Measurements from ENCODE around the gene FAM234A. TPM values are rescaled to one million over a fixed set of nuclear protein-coding genes. Genes with fewer than 3 reads are reported as not detected.

FAM234A gene
- total RNA-seq, 1 donor from 2014 or later, result 129 TPM

DNA sequence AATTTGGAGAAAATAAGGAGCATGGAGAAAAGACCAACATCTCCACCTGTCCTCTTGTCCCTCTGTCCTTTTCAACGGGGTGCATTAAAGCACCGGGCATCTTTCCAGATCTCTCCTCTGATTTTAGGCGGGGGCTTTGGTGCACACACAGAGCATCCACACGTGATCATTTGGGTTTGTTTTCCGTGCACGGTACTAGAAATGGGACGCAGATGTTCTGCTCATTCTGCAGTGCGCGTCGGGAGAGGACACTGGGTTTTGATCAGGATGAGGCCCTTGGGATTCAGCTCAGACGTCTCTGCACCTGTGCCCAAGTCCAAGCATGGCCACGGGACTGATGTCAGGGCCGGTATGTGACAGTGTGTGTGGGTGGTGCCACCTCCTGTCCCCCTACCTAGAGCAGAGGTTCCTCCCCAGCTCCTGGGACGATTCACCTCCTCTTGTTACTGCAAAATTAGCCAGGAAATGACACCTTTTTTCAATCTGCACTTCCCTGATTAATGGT lies 80.2 kb downstream of the FAM234A start:
- H3K4me1 Mint-ChIP-seq (ENCODE audit: low read depth), result peaks cover 2% of the 10 kb centered on the region
- no peaks in the 10 kb centered on the region for H3K27me3 Mint-ChIP-seq
- no peak overlapping the region for H3K27ac Mint-ChIP-seq
- H3K9me3 Mint-ChIP-seq (ENCODE audit: low read depth), result no peaks in the 10 kb centered on the region
- DNase-seq (ENCODE audit: low spot score, unreplicated experiment), result no peak
- H3K4me3 Mint-ChIP-seq (ENCODE audit: low read depth), result no peak overlapping the region
- TF ChIP-seq, protein P1, sequence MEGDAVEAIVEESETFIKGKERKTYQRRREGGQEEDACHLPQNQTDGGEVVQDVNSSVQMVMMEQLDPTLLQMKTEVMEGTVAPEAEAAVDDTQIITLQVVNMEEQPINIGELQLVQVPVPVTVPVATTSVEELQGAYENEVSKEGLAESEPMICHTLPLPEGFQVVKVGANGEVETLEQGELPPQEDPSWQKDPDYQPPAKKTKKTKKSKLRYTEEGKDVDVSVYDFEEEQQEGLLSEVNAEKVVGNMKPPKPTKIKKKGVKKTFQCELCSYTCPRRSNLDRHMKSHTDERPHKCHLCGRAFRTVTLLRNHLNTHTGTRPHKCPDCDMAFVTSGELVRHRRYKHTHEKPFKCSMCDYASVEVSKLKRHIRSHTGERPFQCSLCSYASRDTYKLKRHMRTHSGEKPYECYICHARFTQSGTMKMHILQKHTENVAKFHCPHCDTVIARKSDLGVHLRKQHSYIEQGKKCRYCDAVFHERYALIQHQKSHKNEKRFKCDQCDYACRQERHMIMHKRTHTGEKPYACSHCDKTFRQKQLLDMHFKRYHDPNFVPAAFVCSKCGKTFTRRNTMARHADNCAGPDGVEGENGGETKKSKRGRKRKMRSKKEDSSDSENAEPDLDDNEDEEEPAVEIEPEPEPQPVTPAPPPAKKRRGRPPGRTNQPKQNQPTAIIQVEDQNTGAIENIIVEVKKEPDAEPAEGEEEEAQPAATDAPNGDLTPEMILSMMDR (IDR thresholded peaks at IDR 0.05; ENCODE audit: unreplicated experiment), result no peak
- peaks cover 4% of the 10 kb centered on the region for H3K36me3 Mint-ChIP-seq (ENCODE audit: insufficient read depth)

Other genes starting within 250 kb of the FAM234A start
- gene POLR3K, start 181.2 kb upstream of the FAM234A start, total RNA-seq, result 11.1 and 13.9 TPM in 2 replicates
- gene SNRNP25, start 181.0 kb upstream of the FAM234A start, total RNA-seq, result 52.0 and 53.9 TPM in 2 replicates
- 51.3 and 58.2 TPM in 2 replicates for gene RHBDF1, start 162.2 kb upstream of the FAM234A start, total RNA-seq
- 32.4 and 35.2 TPM in 2 replicates for gene MPG, start 156.6 kb upstream of the FAM234A start, total RNA-seq
- gene NPRL3, start 96.1 kb upstream of the FAM234A start, total RNA-seq, result 55.0 and 60.8 TPM in 2 replicates
- gene HBZ, start 82.2 kb upstream of the FAM234A start, total RNA-seq, result not detected in 2 replicates
- gene HBM, start 68.8 kb upstream of the FAM234A start, total RNA-seq, result not detected in 2 replicates
- not detected in 2 replicates for gene HBA2, start 61.9 kb upstream of the FAM234A start, total RNA-seq
- not detected in 2 replicates for gene HBA1, start 58.1 kb upstream of the FAM234A start, total RNA-seq
- gene HBQ1, start 54.4 kb upstream of the FAM234A start, total RNA-seq, result 0.60 and 0.84 TPM in 2 replicates
- gene LUC7L, start 5.4 kb upstream of the FAM234A start, total RNA-seq, result 229 and 230 TPM in 2 replicates
- gene RGS11, start 41.1 kb downstream of the FAM234A start, total RNA-seq, result 2.4 TPM in 2 replicates
- gene ARHGDIG, start 45.8 kb downstream of the FAM234A start, total RNA-seq, result 6.0 and 6.5 TPM in 2 replicates
- gene PDIA2, start 48.3 kb downstream of the FAM234A start, total RNA-seq, result 3.8 TPM in 2 replicates
- gene AXIN1, start 117.9 kb downstream of the FAM234A start, total RNA-seq, result 33.6 and 34.4 TPM in 2 replicates
- gene MRPL28, start 135.7 kb downstream of the FAM234A start, total RNA-seq, result 82.7 and 85.3 TPM in 2 replicates
- 92.7 and 92.9 TPM in 2 replicates for gene PGAP6, start 147.2 kb downstream of the FAM234A start, total RNA-seq
- gene NME4, start 162.4 kb downstream of the FAM234A start, total RNA-seq, result 151 and 154 TPM in 2 replicates
- gene DECR2, start 167.1 kb downstream of the FAM234A start, total RNA-seq, result 39.4 and 41.3 TPM in 2 replicates
- gene RAB11FIP3, start 190.8 kb downstream of the FAM234A start, total RNA-seq, result 92.7 and 97.9 TPM in 2 replicates

Data from progenitor cell of endocrine pancreas (in vitro differentiated cells).